WTC11 (cell line): Measurements from ENCODE around the gene ZMYND8. TPM values are rescaled to one million over a fixed set of nuclear protein-coding genes. Genes with fewer than 3 reads are reported as not detected.
A peak's percentile ranks its signal among the peaks of the same experiment; 100 is the strongest.

Experiments
- ATAC-seq: fragments of 200-7000 bp; cut with Tn5 transposase; 2 replicates; pipeline ENCODE4 v1.10.0; 2021; ENCODE audit warnings: mild to moderate bottlenecking, moderate library complexity
- CTCF ChIA-PET: fragments of 300-600 bp; sonication (Branson Sonifier 250); formaldehyde crosslinking; loops from one replicate; lab custom pipeline; 2021; ENCODE audit warnings: antibody characterized with exemption; lab: Charles Lee
- POLR2A ChIA-PET: fragments of 350-600 bp; sonication (Branson Sonifier 250); formaldehyde crosslinking; loops from one replicate; lab custom pipeline; 2021; ENCODE audit warnings: antibody characterized with exemption; lab: Charles Lee
- DNase-seq: peaks from one replicate; pipeline ENCODE4 v3.0.0; 2021; ENCODE audit warnings: low spot score
- H3K27ac Mint-ChIP-seq: 2 replicates; pipeline ENCODE4 v1.8.0; 2021; ENCODE audit warnings: mixed read lengths
- H3K27me3 Mint-ChIP-seq: 2 replicates; pipeline ENCODE4 v1.8.0; 2021; ENCODE audit warnings: low read depth, mild to moderate bottlenecking, moderate library complexity, mixed read lengths
- H3K36me3 Mint-ChIP-seq: 2 replicates; pipeline ENCODE4 v1.8.0; 2021; ENCODE audit warnings: mixed read lengths
- H3K4me1 Mint-ChIP-seq: 2 replicates; pipeline ENCODE4 v1.8.0; 2022; ENCODE audit warnings: mixed read lengths
- H3K4me3 Mint-ChIP-seq: 2 replicates; pipeline ENCODE4 v1.8.0; 2021; ENCODE audit warnings: mild to moderate bottlenecking, moderate library complexity, mixed read lengths
- H3K9me3 Mint-ChIP-seq: 2 replicates; pipeline ENCODE4 v1.8.0; 2021; ENCODE audit warnings: mixed read lengths
- AFF4 ChIP-seq: sonication (generic); formaldehyde crosslinking; IDR thresholded peaks from 2 replicates; pipeline ENCODE4 v1.8.1; 2023; ENCODE audit warnings: mild to moderate bottlenecking, missing genetic modification reagents, borderline replicate concordance
- ATF3 ChIP-seq: sonication (generic); formaldehyde crosslinking; conservative IDR thresholded peaks from 2 replicates; pipeline ENCODE4 v1.8.1; 2022; ENCODE audit warnings: mild to moderate bottlenecking, missing genetic modification reagents
- CREB1 ChIP-seq: sonication (generic); formaldehyde crosslinking; IDR thresholded peaks from 2 replicates; pipeline ENCODE4 v1.8.0; 2023; ENCODE audit warnings: mild to moderate bottlenecking, missing genetic modification reagents
- CTCF ChIP-seq: fragments of 200-600 bp; IDR thresholded peaks from 2 replicates; pipeline ENCODE4 v1.8.0; 2022; ENCODE audit warnings: antibody characterized with exemption
- ETV6 ChIP-seq: sonication (generic); formaldehyde crosslinking; IDR thresholded peaks from 2 replicates; pipeline ENCODE4 v1.8.1; 2022; ENCODE audit warnings: mild to moderate bottlenecking, missing genetic modification reagents
- NFATC4 ChIP-seq: fragments of 250-450 bp; sonication (Bioruptor Pico); IDR thresholded peaks from 2 replicates; pipeline ENCODE4 v1.9.0; 2021; ENCODE audit warnings: mild to moderate bottlenecking
- NFE2L1 ChIP-seq: sonication (generic); formaldehyde crosslinking; IDR thresholded peaks from 2 replicates; pipeline ENCODE4 v1.8.1; 2023; ENCODE audit warnings: missing genetic modification reagents
- OVOL2 ChIP-seq: fragments of 250-450 bp; sonication (Bioruptor Pico); IDR thresholded peaks from 2 replicates; pipeline ENCODE4 v1.9.0; 2021; ENCODE audit warnings: mild to moderate bottlenecking, borderline replicate concordance
- PREB ChIP-seq: sonication (generic); formaldehyde crosslinking; IDR thresholded peaks from 2 replicates; pipeline ENCODE4 v1.8.1; 2022; ENCODE audit warnings: mild to moderate bottlenecking, missing genetic modification reagents, moderate library complexity, borderline replicate concordance
- ZBTB21 ChIP-seq: sonication (generic); formaldehyde crosslinking; IDR thresholded peaks from 2 replicates; pipeline ENCODE4 v1.8.1; 2023; ENCODE audit warnings: mild to moderate bottlenecking, missing genetic modification reagents, borderline replicate concordance
- ZNF263 ChIP-seq: sonication (generic); formaldehyde crosslinking; IDR thresholded peaks from 2 replicates; pipeline ENCODE4 v1.8.1; 2022; ENCODE audit warnings: low read depth, mild to moderate bottlenecking, moderate library complexity, missing genetic modification reagents
- ZNF317 ChIP-seq: sonication (generic); formaldehyde crosslinking; IDR thresholded peaks from 2 replicates; pipeline ENCODE4 v1.8.1; 2023; ENCODE audit warnings: low read depth, mild to moderate bottlenecking, moderate library complexity, missing genetic modification reagents, borderline replicate concordance
- ZNF512 ChIP-seq: sonication (generic); formaldehyde crosslinking; IDR thresholded peaks from 2 replicates; pipeline ENCODE4 v1.8.1; 2022; ENCODE audit warnings: missing genetic modification reagents, borderline replicate concordance
- total RNA-seq: library from RNA; stranded (reverse); gene quantifications from 3 replicates; pipeline ENCODE4 v1.2.3, GENCODE V29; 2021

Gene ZMYND8
- total RNA-seq, 1 experiment from 2014 or later: 114 TPM

- TF ChIP-seq PREB (CRISPR knock-in tag) (no peak), CTCF (no peak), ATF3 (CRISPR knock-in tag) (no peak)
Observed at GRCh38 chr20:47300071-47300470, 56.4 kb downstream of the ZMYND8 start (continued).

- no peak overlapping the region for H3K4me3 Mint-ChIP-seq
- H3K9me3 Mint-ChIP-seq: no peaks in the 10 kb centered on the region
- H3K4me1 Mint-ChIP-seq: peaks cover 55% of the 10 kb centered on the region
- no peaks in the 10 kb centered on the region for H3K27me3 Mint-ChIP-seq
- TF ChIP-seq ETV6 (CRISPR knock-in tag) (no peak), NFE2L1 (no peak), CTCF (no peak), ZBTB21 (CRISPR knock-in tag) (no peak), AFF4 (no peak), CREB1 (no peak), ZNF317 (CRISPR knock-in tag) (no peak), NFATC4 (CRISPR knock-in tag) (no peak), OVOL2 (CRISPR knock-in tag) (no peak), ZNF263 (CRISPR knock-in tag) (no peak)
- no peak for ATAC-seq
- ChIA-PET CTCF (interaction anchor here (3.8 to 4.2 kb wide), 2 partner anchors 25 to 85 kb away, joined by 11 to 13 read pairs; no protein-coding TSS in a partner anchor), POLR2A (interaction anchor here (1.0 kb wide), 1 partner anchor 60 kb away, joined by 3 read pairs; no protein-coding TSS in a partner anchor)
- no peak for DNase-seq
- peak overlapping the region; percentile 80 for H3K27ac Mint-ChIP-seq
- peaks cover 69% of the 10 kb centered on the region for H3K36me3 Mint-ChIP-seq
Observed at GRCh38 chr20:47298624-47299023, 57.9 kb downstream of the ZMYND8 start.

GRCh38 chr20:47297746-47298145 is 58.8 kb downstream of the ZMYND8 start:
- no peak overlapping the region for H3K4me3 Mint-ChIP-seq
- ChIA-PET POLR2A (interaction anchor here (1.2 kb wide), 1 partner anchor 51 kb away, joined by 3 read pairs; no protein-coding TSS in a partner anchor), CTCF (interaction anchor here (0.8 to 3.8 kb wide), 5 partner anchors 22 to 86 kb away, joined by 3 to 24 read pairs (median 4); no protein-coding TSS in a partner anchor)
- no peak for DNase-seq
- no peak for ATAC-seq
- no peaks in the 10 kb centered on the region for H3K27me3 Mint-ChIP-seq
- peaks cover 51% of the 10 kb centered on the region for H3K4me1 Mint-ChIP-seq
- peaks cover 74% of the 10 kb centered on the region for H3K36me3 Mint-ChIP-seq
- H3K27ac Mint-ChIP-seq: peak overlapping the region; percentile 80
- TF ChIP-seq ZNF512 (CRISPR knock-in tag): no peak
- no peaks in the 10 kb centered on the region for H3K9me3 Mint-ChIP-seq
